ENCODE measurements around the gene EP400. TPM values are rescaled to one million over a fixed set of nuclear protein-coding genes. Genes with fewer than 3 reads are reported as not detected.

Gene EP400
- total and polyA plus RNA-seq, 12 donors = 6.6 to 20.5 (median 18.9) TPM

- Histone ChIP-seq H3K4me3 (no peak overlapping the region), H3K9me3 (no peaks in the 10 kb centered on the region), H3K27ac (no peak overlapping the region), H3K4me1 (peaks cover 0 to 4% (median 0%) of the 10 kb centered on the region in 9 donors), H3K27me3 (no peaks in the 10 kb centered on the region), H3K36me3 (peaks cover 0 to 97% (median 61%) of the 10 kb centered on the region in 9 donors)
- intact Hi-C loops (cut with DNase I) = no loop called here
- DNase-seq (no peak), ATAC-seq (no peak)
- TF ChIP-seq CTCF (IDR thresholded peaks at IDR 0.05) = no peak
- 95 to 96% methylated on average over 27 of the region's 27 CpGs for WGBS, 2 donors
Observed at GRCh38 chr12:132053338-132054330, 103.9 kb downstream of the EP400 start.

- ATAC-seq = no peak
- Histone ChIP-seq H3K27ac (no peak overlapping the region), H3K36me3 (peaks cover 0 to 95% (median 61%) of the 10 kb centered on the region in 9 donors), H3K4me3 (no peak overlapping the region), H3K4me1 (peaks cover 0 to 4% (median 0%) of the 10 kb centered on the region in 9 donors), H3K9me3 (no peaks in the 10 kb centered on the region), H3K27me3 (no peaks in the 10 kb centered on the region)
- intact Hi-C loops (cut with DNase I) = no loop called here
- WGBS, 2 donors = 97 to 98% methylated on average over 12 of the region's 12 CpGs
- no peak for DNase-seq
- no peak for TF ChIP-seq CTCF (IDR thresholded peaks at IDR 0.05)
Observed at GRCh38 chr12:132054983-132055382, 105.2 kb downstream of the EP400 start.

- Histone ChIP-seq H3K36me3 (peaks cover 0 to 92% (median 55%) of the 10 kb centered on the region in 9 donors), H3K4me1 (peaks cover 0 to 4% (median 0%) of the 10 kb centered on the region in 9 donors), H3K27ac (no peak overlapping the region), H3K27me3 (no peaks in the 10 kb centered on the region), H3K9me3 (no peaks in the 10 kb centered on the region), H3K4me3 (no peak overlapping the region)
- no peak for TF ChIP-seq CTCF (IDR thresholded peaks at IDR 0.05)
- DNase-seq (no peak), ATAC-seq (no peak)
- 89 to 93% methylated on average over 11 of the region's 11 CpGs for WGBS, 2 donors
- intact Hi-C loops (cut with DNase I) = no loop called here
Observed at GRCh38 chr12:132055535-132056096, 105.9 kb downstream of the EP400 start.

- H3K9me3 ChIP-seq = no peaks in the 10 kb centered on the region
- no peak overlapping the region for H3K4me3 ChIP-seq
- no peaks in the 10 kb centered on the region for H3K4me1 ChIP-seq
- ATAC-seq (no peak), DNase-seq (no peak)
- no peaks in the 10 kb centered on the region for H3K27me3 ChIP-seq
- H3K27ac ChIP-seq = no peak overlapping the region
- 83 to 92% methylated on average over 5 of the region's 5 CpGs for WGBS, 2 donors
- peaks cover 0 to 92% (median 48%) of the 10 kb centered on the region in 9 donors for H3K36me3 ChIP-seq
- TF ChIP-seq CTCF (IDR thresholded peaks at IDR 0.05) = no peak
- intact Hi-C loops (cut with DNase I) = no loop called here
Observed at GRCh38 chr12:132056320-132056719, 106.6 kb downstream of the EP400 start.

All from heart right ventricle (tissue), 16 donors.